GM12864 (cell line): ENCODE measurements around the gene SHH.

Experiments
- DNase-seq: peaks from one replicate; pipeline ENCODE4 v3.0.0-alpha.2; 2011; ENCODE audit warnings: low read depth
- H3K4me3 ChIP-seq: 2 replicates; pipeline ENCODE4 v1.5.1; 2011; ENCODE audit warnings: mild to moderate bottlenecking, low read depth, low read length, control low read depth
- TF ChIP-seq, protein P1 (sequence below): IDR thresholded peaks from 2 replicates; pipeline ENCODE4 v1.5.1; 2011; ENCODE audit warnings: low read depth, mild to moderate bottlenecking, moderate library complexity, low read length, control low read depth, inconsistent platforms; ENCODE audit errors: missing control alignments

Gene SHH

DNA sequence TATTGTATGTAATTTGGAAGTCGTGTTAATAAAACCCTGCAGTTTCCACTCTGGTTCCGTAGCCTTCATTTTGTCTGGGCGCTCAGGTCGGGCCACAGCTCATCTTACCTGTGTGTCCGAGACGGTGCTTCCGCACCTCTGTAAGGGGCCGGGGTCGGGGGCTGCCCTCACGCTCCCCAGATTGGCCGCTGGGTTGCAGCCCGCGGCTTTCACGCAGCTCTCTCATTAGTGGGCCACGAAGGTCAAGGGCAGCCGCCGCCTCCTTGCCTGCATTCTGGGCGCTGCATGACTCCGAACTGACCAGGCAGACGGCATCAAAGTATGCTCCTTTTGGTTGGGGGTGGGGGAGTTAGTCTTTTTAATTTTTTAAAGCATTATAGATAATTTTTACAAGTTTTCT, 30.8 kb downstream of the SHH start:
- DNase-seq: no peak
- TF ChIP-seq, protein P1, sequence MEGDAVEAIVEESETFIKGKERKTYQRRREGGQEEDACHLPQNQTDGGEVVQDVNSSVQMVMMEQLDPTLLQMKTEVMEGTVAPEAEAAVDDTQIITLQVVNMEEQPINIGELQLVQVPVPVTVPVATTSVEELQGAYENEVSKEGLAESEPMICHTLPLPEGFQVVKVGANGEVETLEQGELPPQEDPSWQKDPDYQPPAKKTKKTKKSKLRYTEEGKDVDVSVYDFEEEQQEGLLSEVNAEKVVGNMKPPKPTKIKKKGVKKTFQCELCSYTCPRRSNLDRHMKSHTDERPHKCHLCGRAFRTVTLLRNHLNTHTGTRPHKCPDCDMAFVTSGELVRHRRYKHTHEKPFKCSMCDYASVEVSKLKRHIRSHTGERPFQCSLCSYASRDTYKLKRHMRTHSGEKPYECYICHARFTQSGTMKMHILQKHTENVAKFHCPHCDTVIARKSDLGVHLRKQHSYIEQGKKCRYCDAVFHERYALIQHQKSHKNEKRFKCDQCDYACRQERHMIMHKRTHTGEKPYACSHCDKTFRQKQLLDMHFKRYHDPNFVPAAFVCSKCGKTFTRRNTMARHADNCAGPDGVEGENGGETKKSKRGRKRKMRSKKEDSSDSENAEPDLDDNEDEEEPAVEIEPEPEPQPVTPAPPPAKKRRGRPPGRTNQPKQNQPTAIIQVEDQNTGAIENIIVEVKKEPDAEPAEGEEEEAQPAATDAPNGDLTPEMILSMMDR: no peak
- H3K4me3 ChIP-seq: no peak overlapping the region

DNA sequence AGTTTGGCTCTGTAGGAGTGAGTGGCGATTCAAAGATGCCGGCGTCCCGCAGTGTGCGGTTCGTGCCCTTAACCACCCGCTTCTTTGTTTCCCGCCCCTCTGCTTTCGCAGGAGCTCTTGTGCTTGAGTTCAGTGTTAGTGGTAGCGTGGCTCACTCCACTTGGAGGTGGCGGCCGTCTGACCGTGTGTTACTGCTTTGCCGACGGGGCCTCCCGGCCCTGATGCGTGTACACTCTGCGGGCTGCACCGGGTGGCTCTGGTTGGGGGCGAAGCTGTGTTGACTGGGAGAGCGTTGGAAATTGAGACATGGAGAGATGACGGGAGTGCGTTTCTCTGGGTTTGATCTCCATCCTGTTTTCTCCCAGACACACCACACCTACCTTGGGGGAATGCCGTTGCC, 31.4 kb downstream of the SHH start:
- TF ChIP-seq, protein P1: no peak
- no peak overlapping the region for H3K4me3 ChIP-seq
- DNase-seq: no peak

DNA sequence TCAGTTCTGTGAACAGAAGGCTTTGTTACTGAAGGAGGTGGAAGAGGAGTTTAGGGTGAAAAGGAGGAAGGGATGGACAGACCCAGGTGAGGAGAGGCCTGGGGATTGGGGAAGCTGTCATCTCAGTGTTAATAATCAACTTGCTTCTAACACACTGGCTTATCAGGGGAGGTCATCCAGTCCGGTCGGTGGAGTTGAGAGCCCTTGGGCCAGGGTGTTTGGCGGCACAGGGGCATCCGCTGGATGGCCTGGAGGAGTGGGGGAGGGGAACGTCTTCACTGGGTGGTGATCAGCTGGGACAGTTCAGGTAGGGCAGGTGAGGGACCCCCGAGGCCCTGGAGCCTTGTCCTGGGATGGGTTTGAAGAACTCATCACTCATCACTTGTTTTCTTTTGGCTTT, 33.9 kb downstream of the SHH start:
- TF ChIP-seq, protein P1: no peak
- no peak for DNase-seq
- H3K4me3 ChIP-seq: no peak overlapping the region

DNA sequence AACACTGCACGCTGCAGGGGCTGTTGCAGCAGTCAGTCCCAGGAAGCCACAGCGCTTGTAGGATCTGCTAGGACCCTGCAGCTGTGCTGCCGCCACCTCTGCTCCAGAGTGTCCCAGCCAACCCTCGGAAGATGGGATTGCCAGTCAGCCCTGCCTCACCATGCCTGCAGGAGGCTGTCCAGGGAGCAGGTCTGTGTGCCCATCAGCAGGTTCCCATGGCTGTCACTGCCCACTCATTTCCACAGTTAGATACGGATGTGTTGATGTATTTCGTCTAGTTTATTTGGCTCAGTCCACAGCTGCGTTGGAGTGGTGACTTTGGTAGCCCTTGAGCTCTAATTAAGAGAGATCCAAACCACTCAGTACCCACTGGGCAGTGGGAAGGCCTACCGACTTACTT, 35.7 kb downstream of the SHH start:
- DNase-seq: no peak

DNA sequence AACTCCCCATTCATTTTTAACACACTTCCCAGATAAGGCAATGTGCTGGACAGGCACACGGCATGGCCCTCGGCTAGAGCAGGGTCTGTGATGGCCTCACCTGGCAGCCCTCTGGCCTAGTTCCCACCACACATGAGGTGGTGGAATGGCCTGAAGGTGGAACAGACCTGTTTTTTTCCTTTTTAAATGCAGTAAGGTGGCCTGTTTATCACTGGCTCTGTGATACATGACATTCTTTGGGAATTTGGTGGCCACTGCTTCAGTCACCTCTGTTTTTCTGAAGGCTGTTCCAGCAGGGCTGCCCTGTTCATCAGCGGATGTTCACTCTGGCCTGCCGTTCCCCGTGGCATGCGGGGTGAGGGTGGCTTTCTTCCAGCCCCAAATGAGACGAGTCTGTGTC, 36.6 kb downstream of the SHH start:
- no peak overlapping the region for H3K4me3 ChIP-seq
- no peak for DNase-seq
- TF ChIP-seq, protein P1: no peak

More for the DNA sequence above, 35.7 kb downstream of the SHH start:
- no peak overlapping the region for H3K4me3 ChIP-seq
- TF ChIP-seq, protein P1: no peak

DNA sequence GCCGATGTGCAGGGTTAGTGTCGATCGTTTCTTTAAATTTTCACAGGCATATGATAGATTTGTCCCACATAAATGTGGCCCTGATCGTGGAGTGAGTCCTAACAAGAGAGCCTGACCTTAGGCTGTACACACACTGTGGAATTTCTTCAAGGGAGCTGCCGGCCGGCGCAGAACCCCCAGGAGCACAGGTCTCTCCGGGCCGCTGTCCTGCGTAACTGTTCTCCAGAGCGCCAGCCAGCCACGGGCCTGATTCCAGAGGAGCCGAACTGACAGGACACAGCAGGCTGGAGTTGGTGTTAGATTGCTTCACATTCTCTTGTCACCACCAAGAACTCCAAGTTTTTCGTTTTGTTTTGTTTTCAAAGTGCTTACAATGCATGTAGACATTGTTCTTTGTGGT, 37.3 kb downstream of the SHH start:
- TF ChIP-seq, protein P1: no peak
- DNase-seq: no peak

DNA sequence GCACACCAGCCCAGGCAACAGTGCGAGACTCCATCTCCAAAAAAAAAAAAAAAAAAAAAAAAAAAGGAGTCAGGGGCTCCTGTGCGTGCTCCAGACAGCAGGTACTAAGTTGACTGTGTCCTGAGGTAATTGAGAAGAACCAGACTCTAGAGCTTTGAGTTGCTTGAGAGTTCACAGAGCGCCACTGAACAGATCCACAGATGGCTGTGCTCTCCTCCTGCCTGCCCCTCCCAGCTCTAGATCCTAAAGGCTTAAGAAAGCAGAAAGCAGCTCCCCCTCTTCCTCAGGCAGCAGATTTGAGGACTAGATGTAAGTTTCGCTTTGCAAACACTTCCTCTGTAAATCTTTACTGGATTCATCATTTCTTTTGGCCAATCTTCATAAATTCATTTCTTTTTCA, 38.7 kb downstream of the SHH start:
- DNase-seq: no peak

More for the DNA sequence above, 37.3 kb downstream of the SHH start:
- H3K4me3 ChIP-seq: no peak overlapping the region

More for the DNA sequence above, 38.7 kb downstream of the SHH start:
- TF ChIP-seq, protein P1: no peak
- H3K4me3 ChIP-seq: no peak overlapping the region
